H9 (cell line): ENCODE data around the gene DNMT3B. TPM values are rescaled to one million over a fixed set of nuclear protein-coding genes. Genes with fewer than 3 reads are reported as not detected.

Experiments
- DNase-seq: peaks from one replicate; pipeline ENCODE4 v3.0.0-alpha.2; 2017
- H2AFZ ChIP-seq: one replicate; pipeline ENCODE4 v1.6.1; 2013; ENCODE audit warnings: mild to moderate bottlenecking, low read length, control low read depth, moderate library complexity
- H2AK5ac ChIP-seq: 2 replicates; pipeline ENCODE4 v1.6.1; 2013; ENCODE audit warnings: low read length, control low read depth, mixed read lengths; ENCODE audit not compliant: insufficient read length
- H2BK120ac ChIP-seq: one replicate; pipeline ENCODE4 v1.6.1; 2013; ENCODE audit warnings: low read depth, mild to moderate bottlenecking, low read length, control low read depth, inconsistent platforms; ENCODE audit not compliant: poor library complexity, severe bottlenecking
- H2BK12ac ChIP-seq: 2 replicates; pipeline ENCODE4 v1.6.1; 2013; ENCODE audit warnings: low read length, control low read depth, mixed read lengths, low read depth; ENCODE audit not compliant: insufficient read length
- H2BK15ac ChIP-seq: 2 replicates; pipeline ENCODE4 v1.6.1; 2013; ENCODE audit warnings: low read depth, low read length, control low read depth
- H2BK20ac ChIP-seq: one replicate; pipeline ENCODE4 v1.6.1; 2013; ENCODE audit warnings: low read depth, mild to moderate bottlenecking, low read length, control low read depth, inconsistent platforms; ENCODE audit not compliant: poor library complexity, severe bottlenecking
- H2BK5ac ChIP-seq: 2 replicates; pipeline ENCODE4 v1.6.1; 2013; ENCODE audit warnings: low read length, control low read depth, mixed read lengths; ENCODE audit not compliant: insufficient read length
- H3K14ac ChIP-seq: 2 replicates; pipeline ENCODE4 v1.6.1; 2013; ENCODE audit warnings: low read length, control low read depth; ENCODE audit not compliant: insufficient read depth
- H3K18ac ChIP-seq: 2 replicates; pipeline ENCODE4 v1.6.1; 2013; ENCODE audit warnings: low read depth, mild to moderate bottlenecking, mixed read lengths, low read length, control low read depth; ENCODE audit not compliant: insufficient read length
- H3K23ac ChIP-seq: 2 replicates; pipeline ENCODE4 v1.6.1; 2013; ENCODE audit warnings: low read length, control low read depth, mixed read lengths, low read depth; ENCODE audit not compliant: insufficient read length
- H3K23me2 ChIP-seq: 2 replicates; pipeline ENCODE4 v1.6.1; 2013; ENCODE audit warnings: low read depth, mild to moderate bottlenecking, mixed read lengths, low read length, control low read depth; ENCODE audit not compliant: insufficient read length, poor library complexity, severe bottlenecking
- H3K27ac ChIP-seq: 2 replicates; pipeline ENCODE4 v1.5.1; 2013; ENCODE audit warnings: low read length, control low read depth, mixed read lengths, low read depth; ENCODE audit not compliant: insufficient read length
- H3K27me3 ChIP-seq: 2 replicates; pipeline ENCODE4 v1.6.1; 2013; ENCODE audit warnings: low read length, control low read depth, inconsistent platforms; ENCODE audit not compliant: insufficient read depth
- H3K4ac ChIP-seq: 2 replicates; pipeline ENCODE4 v1.6.1; 2013; ENCODE audit warnings: low read depth, mild to moderate bottlenecking, control low read depth, inconsistent platforms, low read length, moderate library complexity
- H3K4me1 ChIP-seq: 2 replicates; pipeline ENCODE4 v1.6.1; 2013; ENCODE audit warnings: low read length, control low read depth, inconsistent platforms; ENCODE audit not compliant: insufficient read depth
- H3K4me2 ChIP-seq: 2 replicates; pipeline ENCODE4 v1.6.1; 2013; ENCODE audit warnings: low read length, control low read depth, mixed read lengths; ENCODE audit not compliant: insufficient read length, insufficient read depth
- H3K56ac ChIP-seq: 2 replicates; pipeline ENCODE4 v1.6.1; 2013; ENCODE audit warnings: low read depth, mild to moderate bottlenecking, mixed read lengths, low read length, control low read depth; ENCODE audit not compliant: insufficient read length
- H3K79me1 ChIP-seq: 2 replicates; pipeline ENCODE4 v1.6.1; 2013; ENCODE audit warnings: low read depth, mild to moderate bottlenecking, moderate library complexity, low read length, control low read depth, inconsistent platforms; ENCODE audit not compliant: insufficient read depth, poor library complexity, severe bottlenecking
- H3K79me2 ChIP-seq: 2 replicates; pipeline ENCODE4 v1.6.1; 2013; ENCODE audit warnings: low read length, control low read depth, inconsistent platforms; ENCODE audit not compliant: insufficient read depth
- H3K9ac ChIP-seq: 2 replicates; pipeline ENCODE4 v1.6.1; 2013; ENCODE audit warnings: low read length, control low read depth, mixed read lengths; ENCODE audit not compliant: insufficient read length; ENCODE audit errors: extremely low read depth
- H3K9me3 ChIP-seq: one replicate; pipeline ENCODE4 v1.6.1; 2013; ENCODE audit warnings: low read depth, low read length, inconsistent platforms; ENCODE audit not compliant: control insufficient read depth
- H3T11ph ChIP-seq: one replicate; pipeline ENCODE4 v1.6.1; 2013; ENCODE audit warnings: mild to moderate bottlenecking, low read length, control low read depth, inconsistent platforms
- H4K20me1 ChIP-seq: one replicate; pipeline ENCODE4 v1.6.1; 2013; ENCODE audit not compliant: control insufficient read depth, insufficient read length, insufficient read depth
- H4K5ac ChIP-seq: 2 replicates; pipeline ENCODE4 v1.6.1; 2013; ENCODE audit warnings: low read depth, mild to moderate bottlenecking, mixed read lengths, low read length, control low read depth; ENCODE audit not compliant: insufficient read length
- H4K8ac ChIP-seq: replicated peaks from 2 replicates; pipeline ENCODE4 v1.6.1; 2013; ENCODE audit warnings: low read length, control low read depth, mixed read lengths, low read depth; ENCODE audit not compliant: insufficient read length
- H4K91ac ChIP-seq: 2 replicates; pipeline ENCODE4 v1.6.1; 2013; ENCODE audit warnings: low read depth, mild to moderate bottlenecking, moderate library complexity, mixed read lengths, low read length, control low read depth; ENCODE audit not compliant: insufficient read length
- H3K27ac Mint-ChIP-seq, 3 experiments: 2 replicates in 2 of 3; 3 replicates in 1 of 3; pipeline ENCODE4 v1.8.0; 2020 to 2021; ENCODE audit warnings: mixed read lengths in 3 of 3, mild to moderate bottlenecking in 1 of 3, moderate library complexity in 1 of 3
- H3K27me3 Mint-ChIP-seq: 2 replicates; pipeline ENCODE4 v1.8.0; 2021; ENCODE audit warnings: low read depth, mild to moderate bottlenecking, moderate library complexity, mixed read lengths
- H3K36me3 Mint-ChIP-seq, 3 experiments: 2 replicates in 2 of 3; 3 replicates in 1 of 3; pipeline ENCODE4 v1.8.0; 2020 to 2021; ENCODE audit warnings: low read depth in 3 of 3, mixed read lengths in 3 of 3; ENCODE audit not compliant: insufficient read depth in 1 of 3
- H3K4me1 Mint-ChIP-seq, 2 experiments: 2 replicates each; pipeline ENCODE4 v1.8.0; 2020; ENCODE audit warnings: mixed read lengths in 2 of 2
- H3K4me3 Mint-ChIP-seq, 2 experiments: 2 replicates in 1 of 2; 3 replicates in 1 of 2; pipeline ENCODE4 v1.8.0; 2020 to 2021; ENCODE audit warnings: mild to moderate bottlenecking in 2 of 2, mixed read lengths in 2 of 2, moderate library complexity in 1 of 2
- H3K9me3 Mint-ChIP-seq, 2 experiments: 2 replicates in 1 of 2; 3 replicates in 1 of 2; pipeline ENCODE4 v1.8.0; 2020; ENCODE audit warnings: mild to moderate bottlenecking in 2 of 2, mixed read lengths in 2 of 2, moderate library complexity in 1 of 2
- CTCF ChIP-seq: fragments of 200-600 bp; sonication (generic); conservative IDR thresholded peaks from 3 replicates; pipeline ENCODE4 v1.8.0; 2021; ENCODE audit warnings: antibody characterized with exemption, mild to moderate bottlenecking
- WGBS: extraction: QIAGEN DNeasy Blood & Tissue Kit; methylation state at CpG from one replicate; pipeline ENCODE4 v1.1.7; 2013; ENCODE audit warnings: missing lambda C conversion rate, low lambda C conversion rate, mixed read lengths; ENCODE audit not compliant: insufficient read length; ENCODE audit errors: extremely low coverage; 5-methylcytosine and 5-hydroxymethylcytosine counted together
- total RNA-seq: library from RNA; stranded (reverse); gene quantifications from 2 replicates; pipeline ENCODE4 v1.2.1, GENCODE V29; 2021

DNMT3B gene
- total RNA-seq, 1 experiment from 2014 or later: 980 TPM

- Histone ChIP-seq H3T11ph (no peak overlapping the region), H3K27ac (no peak overlapping the region), H3K4ac (no peak overlapping the region), H3K79me1 (no peaks in the 10 kb centered on the region), H3K4me1 (peaks cover 2% of the 10 kb centered on the region; the same call in 1 of the 2 replicates), H3K4me2 (peak overlapping the region; percentile 56), H4K5ac (no peak overlapping the region), H3K23ac (no peak overlapping the region), H3K23me2 (peaks cover 5% of the 10 kb centered on the region), H2AFZ (no peak overlapping the region), H2AK5ac (no peak overlapping the region), H2BK120ac (no peak overlapping the region), H4K91ac (no peak overlapping the region), H3K18ac (no peak overlapping the region), H3K27me3 (no peaks in the 10 kb centered on the region), H2BK12ac (no peak overlapping the region), H3K79me2 (peaks cover 41% of the 10 kb centered on the region), H2BK20ac (no peak overlapping the region), H4K8ac (no peak overlapping the region), H2BK5ac (no peak overlapping the region), H3K9ac (peak overlapping the region; percentile 60), H3K14ac (no peak overlapping the region), H4K20me1 (no peaks in the 10 kb centered on the region), H2BK15ac (no peak overlapping the region), H3K56ac (no peak overlapping the region), H3K9me3 (no peaks in the 10 kb centered on the region)
- H3K4me1 Mint-ChIP-seq: peaks cover 30 to 36% of the 10 kb centered on the region in 2 experiments
- H3K27me3 Mint-ChIP-seq: peaks cover 3% of the 10 kb centered on the region; the same call in 1 of the 2 replicates
- no CpG with 5 or more reads among the region's 25 CpGs for WGBS
- H3K9me3 Mint-ChIP-seq: no peaks in the 10 kb centered on the region; a peak in 1 of 5 replicates
- peak overlapping the region; percentile 82 to 98 (median 90) for H3K27ac Mint-ChIP-seq
- DNase-seq: no peak
- peak overlapping the region; percentile 96 for H3K4me3 Mint-ChIP-seq
- no peak for TF ChIP-seq CTCF
- H3K36me3 Mint-ChIP-seq: peaks cover 3 to 6% (median 3%) of the 10 kb centered on the region in 3 experiments; a peak in 4 of 7 replicates
Observed at GRCh38 chr20:32820698-32821377, 58.7 kb downstream of the DNMT3B start.
